GM19324 (cell line): ENCODE results near the gene CRELD1.
"Not testable (repeated sequence)": the region's sequence is repeated elsewhere in the genome, so short reads cannot be mapped to it uniquely, and the experiment has no call there.

Source experiments
- ATAC-seq: cut with Tn5 transposase; IDR thresholded peaks from one replicate; pipeline ENCODE4 v1.9.1; 2021; ENCODE audit warnings: mild to moderate bottlenecking, moderate library complexity; ENCODE audit not compliant: unreplicated experiment, low FRiP score

The CRELD1 gene

DNA sequence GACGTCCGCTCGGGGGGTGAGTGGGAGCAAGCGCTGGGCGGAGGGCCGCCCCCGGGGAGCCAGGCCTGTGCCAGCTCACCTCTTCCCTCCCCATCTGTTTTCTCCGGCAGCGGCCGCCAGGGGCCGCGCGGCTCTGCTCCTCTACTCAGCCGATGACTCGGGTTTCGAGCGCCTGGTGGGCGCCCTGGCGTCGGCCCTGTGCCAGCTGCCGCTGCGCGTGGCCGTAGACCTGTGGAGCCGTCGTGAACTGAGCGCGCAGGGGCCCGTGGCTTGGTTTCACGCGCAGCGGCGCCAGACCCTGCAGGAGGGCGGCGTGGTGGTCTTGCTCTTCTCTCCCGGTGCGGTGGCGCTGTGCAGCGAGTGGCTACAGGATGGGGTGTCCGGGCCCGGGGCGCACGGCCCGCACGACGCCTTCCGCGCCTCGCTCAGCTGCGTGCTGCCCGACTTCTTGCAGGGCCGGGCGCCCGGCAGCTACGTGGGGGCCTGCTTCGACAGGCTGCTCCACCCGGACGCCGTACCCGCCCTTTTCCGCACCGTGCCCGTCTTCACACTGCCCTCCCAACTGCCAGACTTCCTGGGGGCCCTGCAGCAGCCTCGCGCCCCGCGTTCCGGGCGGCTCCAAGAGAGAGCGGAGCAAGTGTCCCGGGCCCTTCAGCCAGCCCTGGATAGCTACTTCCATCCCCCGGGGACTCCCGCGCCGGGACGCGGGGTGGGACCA, 632 bp upstream of the CRELD1 start:
- ATAC-seq, result peak; percentile 64

DNA sequence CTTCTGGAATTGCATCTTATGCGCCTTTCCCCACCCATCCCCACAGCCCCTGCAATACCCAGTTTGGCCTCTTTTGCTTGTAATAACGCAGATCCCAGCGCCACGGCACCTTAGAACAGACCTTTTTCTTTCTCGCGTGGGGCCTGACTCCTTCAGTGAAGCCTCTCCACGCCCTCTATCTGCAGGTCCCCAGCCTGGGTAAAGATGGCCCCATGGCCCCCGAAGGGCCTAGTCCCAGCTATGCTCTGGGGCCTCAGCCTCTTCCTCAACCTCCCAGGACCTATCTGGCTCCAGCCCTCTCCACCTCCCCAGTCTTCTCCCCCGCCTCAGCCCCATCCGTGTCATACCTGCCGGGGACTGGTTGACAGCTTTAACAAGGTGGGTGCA, 594 bp downstream of the CRELD1 start:
- ATAC-seq, result no peak

DNA sequence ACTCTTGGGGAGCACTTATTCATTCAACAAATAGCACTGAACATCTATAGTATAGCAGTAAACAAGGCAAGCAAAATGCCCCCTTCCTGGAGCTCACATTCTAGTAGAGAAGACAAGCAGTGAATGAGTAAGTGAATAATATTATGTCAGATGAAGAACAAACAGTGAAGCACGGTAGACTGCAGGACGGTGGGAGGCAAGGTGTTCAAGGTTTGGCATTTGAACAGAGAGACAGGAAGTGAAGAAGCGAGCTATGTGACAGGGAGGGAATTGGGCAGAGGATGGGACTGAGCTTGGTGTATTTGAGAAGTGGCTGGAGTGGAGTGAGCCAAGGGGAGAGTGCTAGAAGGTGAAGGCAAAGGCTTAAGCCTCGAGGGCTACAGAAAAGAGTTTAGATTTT, 1.4 kb downstream of the CRELD1 start:
- ATAC-seq, result no peak

DNA sequence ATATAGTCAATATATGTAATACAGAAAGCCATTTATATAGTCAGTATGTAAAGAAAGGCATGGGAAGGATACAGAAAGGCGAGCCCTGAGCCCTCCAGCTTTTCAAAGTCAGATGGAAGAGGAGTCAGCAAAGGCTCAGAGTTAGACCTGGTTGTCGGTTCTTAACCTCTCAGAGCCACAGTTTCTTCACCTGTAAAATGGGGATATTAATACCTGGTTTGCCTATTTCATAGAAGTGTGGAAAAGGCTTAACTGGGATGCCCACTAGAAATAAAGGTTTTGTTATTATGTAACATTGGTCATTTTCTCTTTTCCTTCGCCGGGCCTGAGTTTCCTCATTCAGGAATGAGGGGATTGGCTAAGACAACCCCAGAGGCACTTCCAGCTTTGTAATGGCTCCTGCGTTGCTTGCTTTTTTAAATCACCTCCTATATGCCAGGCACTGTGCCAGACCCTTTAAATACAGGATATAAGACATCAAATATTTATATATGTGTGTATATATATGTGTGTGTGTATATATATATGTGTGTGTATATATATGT, 2.4 kb downstream of the CRELD1 start:
- ATAC-seq, result no peak

DNA sequence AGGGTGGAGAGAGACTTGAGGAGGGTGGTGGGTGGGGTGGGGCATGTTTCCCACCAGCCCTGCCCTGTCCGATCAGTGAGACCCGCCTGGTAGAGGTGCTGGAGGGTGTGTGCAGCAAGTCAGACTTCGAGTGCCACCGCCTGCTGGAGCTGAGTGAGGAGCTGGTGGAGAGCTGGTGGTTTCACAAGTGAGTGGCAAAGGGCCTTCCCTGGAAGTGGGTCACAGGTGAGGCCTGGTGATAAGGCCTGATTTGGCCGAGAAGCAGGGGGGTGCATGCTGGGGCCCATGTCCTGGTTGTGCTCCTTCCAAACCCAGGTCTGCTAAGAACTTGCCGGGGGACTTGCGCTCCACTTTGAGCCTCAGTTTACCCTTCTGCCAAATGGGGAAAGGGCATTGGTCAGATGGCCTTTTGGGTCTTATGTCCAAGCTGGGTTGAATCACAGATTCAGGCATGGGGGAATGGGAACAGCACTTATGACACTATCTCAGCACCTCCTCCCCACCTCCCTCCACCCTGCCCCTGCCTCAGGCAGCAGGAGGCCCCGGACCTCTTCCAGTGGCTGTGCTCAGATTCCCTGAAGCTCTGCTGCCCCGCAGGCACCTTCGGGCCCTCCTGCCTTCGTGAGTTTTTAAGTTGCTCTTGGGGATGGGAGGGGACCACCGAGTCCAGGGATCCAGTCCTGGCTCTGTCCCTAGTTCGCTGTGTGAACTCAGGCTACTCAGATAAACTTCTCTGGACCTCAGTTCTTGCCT, 4.0 kb downstream of the CRELD1 start:
- no peak for ATAC-seq

DNA sequence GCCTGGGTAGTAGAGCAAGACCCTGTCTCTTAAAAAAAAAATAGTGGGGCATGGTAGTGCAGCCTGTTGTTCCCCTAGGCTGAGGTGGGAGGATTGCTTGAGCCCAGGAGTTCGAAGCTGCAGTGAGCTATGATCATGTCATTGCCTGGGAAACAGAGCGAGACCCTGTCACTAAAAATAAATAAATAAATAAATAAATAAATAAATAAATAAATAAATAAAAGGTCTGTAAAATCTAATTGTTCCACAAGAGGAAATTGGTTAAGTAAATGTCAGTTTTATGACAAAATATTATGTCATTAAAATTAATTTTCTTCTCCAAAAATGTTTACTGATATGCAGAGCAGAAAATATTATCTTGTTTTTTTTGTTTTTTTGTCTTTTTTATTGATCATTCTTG, 5.3 kb downstream of the CRELD1 start:
- no peak for ATAC-seq

DNA sequence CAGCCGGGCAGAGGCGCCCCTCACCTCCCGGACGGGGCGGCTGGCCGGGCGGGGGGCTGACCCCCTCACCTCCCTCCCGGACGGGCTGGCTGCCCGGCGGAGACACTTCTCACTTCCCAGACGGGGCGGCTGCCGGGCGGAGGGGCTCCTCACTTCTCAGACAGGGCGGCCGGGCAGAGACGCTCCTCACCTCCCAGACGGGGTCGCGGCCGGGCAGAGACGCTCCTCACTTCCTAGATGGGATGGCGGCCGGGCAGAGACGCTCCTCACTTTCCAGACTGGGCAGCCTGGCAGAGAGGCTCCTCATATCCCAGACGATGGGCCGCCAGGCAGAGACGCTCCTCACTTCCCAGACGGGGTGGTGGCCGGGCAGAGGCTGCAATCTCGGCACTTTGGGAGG, 6.3 kb downstream of the CRELD1 start:
- ATAC-seq, result not testable (repeated sequence)

DNA sequence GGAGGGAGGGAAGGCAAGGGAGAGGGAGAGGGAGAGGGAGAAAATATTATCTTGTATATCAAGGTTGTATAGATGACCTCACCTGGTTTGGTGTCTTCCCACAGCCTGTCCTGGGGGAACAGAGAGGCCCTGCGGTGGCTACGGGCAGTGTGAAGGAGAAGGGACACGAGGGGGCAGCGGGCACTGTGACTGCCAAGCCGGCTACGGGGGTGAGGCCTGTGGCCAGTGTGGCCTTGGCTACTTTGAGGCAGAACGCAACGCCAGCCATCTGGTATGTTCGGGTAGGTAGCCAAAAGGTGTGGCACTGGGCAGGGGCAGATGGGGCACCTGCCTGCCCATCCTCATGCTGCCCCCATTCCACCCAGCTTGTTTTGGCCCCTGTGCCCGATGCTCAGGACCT, 7.1 kb downstream of the CRELD1 start:
- no peak for ATAC-seq

DNA sequence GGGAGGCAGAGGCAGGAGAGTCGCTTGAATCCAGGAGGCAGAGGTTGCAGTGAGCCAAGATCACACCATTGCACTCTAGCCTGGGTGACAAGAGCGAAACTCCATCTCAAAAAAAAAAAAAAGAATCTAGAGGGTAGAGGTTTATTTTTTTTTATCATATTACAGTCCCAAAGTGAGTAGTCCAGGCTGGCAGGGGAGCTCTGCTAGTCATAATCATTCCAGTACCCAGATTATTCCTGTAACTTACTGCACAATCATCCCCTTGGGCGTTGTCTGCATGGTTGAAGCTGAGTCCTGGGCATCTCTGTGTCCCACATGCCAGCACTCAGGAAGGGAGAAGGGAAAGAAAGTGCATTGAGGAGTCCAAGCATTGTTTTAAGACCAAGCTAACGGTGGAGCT, 8.5 kb downstream of the CRELD1 start:
- no peak for ATAC-seq

DNA sequence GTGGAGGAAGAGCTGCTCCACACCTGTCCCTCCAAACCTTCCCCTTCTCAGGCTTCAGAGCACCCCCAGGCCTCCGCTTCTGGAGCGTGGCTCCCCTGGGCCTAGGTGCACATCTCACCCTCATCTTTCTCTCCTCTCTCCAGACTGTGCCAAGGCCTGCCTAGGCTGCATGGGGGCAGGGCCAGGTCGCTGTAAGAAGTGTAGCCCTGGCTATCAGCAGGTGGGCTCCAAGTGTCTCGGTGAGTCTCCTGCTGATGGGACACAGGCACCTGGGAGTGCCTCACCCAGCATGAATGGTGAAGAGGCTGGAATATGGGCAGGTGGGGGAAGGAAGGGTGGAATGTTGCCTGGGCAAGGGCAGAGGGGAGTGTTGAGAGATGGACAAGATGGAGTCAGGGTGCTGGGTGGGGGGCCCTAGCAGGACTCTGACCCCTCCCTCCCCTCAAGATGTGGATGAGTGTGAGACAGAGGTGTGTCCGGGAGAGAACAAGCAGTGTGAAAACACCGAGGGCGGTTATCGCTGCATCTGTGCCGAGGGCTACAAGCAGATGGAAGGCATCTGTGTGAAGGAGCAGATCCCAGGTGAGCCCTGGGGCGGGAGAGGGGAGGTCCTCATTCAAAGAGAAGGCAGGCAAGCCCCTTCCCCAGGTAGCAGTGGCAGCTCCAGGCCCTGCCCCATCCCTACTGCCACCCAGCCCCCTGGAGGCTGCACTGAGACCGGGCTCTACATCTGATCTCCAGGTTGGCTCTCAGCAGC, 9.5 kb downstream of the CRELD1 start:
- ATAC-seq, result no peak

DNA sequence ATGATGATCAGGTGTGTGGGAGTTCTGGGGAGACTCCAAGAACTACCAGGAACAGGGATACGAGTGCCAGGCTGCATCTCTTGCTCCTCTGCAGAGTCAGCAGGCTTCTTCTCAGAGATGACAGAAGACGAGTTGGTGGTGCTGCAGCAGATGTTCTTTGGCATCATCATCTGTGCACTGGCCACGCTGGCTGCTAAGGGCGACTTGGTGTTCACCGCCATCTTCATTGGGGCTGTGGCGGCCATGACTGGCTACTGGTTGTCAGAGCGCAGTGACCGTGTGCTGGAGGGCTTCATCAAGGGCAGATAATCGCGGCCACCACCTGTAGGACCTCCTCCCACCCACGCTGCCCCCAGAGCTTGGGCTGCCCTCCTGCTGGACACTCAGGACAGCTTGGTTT, 10.6 kb downstream of the CRELD1 start:
- ATAC-seq, result no peak

DNA sequence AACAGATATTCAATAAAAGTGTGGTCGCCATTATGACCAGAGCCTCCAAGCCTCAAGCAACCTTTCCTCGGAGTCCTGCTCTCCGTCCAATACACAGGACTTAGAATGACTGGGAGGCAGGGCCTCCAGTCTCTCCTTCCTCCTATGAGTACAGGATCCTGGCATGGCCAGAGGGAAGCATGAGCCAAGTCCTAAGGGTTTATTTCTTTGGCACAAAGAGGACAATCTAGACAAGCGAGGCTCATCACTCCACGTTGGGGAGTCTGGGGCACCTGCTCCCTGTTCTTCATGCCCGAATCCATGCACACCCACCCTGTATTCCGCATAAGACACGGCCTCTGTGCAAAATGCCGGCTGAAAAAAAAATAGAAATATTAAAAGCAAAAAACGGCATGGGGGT, 11.7 kb downstream of the CRELD1 start:
- ATAC-seq, result no peak

DNA sequence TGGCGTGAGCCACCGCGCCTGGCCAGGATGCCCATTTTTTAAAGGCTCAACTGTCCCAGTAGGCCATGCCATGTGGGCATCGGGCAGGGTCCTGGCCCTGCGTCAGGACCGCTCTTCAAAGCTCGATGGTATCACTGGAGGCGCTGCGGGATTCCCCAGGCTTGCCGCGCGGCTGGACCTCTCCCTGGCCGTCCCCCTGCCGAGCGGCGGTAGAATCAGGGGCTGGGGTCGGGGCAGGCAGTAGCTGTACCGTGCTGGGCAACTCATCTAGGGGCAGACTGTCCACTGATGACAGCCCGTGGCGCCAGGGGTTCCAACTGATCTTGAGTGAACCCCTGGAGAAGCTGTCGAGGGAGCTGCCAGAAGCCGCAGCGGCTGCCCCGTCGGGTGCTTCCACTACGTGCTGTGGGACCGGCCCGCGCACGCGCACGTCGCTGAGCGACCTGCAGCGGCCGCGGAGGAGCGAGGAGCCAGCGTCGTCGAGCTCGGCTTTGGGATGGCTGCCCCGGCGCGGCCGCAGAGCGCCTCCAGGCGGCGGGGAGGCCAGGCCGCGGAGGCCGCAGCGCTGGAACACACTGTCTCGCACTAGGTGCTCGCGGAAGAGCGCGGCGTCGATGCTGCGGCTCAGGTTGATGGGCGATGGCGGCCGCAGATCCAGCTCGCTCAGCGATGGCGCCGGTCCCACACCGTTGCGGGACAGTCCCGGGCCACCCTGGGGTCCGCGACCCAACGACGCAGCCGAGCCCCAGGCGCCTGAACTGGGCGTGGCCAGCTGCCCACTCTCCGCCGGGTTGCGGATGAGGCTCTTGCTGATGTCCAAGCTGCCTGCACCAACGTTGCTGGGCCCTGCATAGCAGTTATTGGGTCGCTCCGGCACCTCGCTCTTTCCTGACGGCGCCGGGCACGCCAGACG, 12.7 kb downstream of the CRELD1 start:
- peak; percentile 33 for ATAC-seq

DNA sequence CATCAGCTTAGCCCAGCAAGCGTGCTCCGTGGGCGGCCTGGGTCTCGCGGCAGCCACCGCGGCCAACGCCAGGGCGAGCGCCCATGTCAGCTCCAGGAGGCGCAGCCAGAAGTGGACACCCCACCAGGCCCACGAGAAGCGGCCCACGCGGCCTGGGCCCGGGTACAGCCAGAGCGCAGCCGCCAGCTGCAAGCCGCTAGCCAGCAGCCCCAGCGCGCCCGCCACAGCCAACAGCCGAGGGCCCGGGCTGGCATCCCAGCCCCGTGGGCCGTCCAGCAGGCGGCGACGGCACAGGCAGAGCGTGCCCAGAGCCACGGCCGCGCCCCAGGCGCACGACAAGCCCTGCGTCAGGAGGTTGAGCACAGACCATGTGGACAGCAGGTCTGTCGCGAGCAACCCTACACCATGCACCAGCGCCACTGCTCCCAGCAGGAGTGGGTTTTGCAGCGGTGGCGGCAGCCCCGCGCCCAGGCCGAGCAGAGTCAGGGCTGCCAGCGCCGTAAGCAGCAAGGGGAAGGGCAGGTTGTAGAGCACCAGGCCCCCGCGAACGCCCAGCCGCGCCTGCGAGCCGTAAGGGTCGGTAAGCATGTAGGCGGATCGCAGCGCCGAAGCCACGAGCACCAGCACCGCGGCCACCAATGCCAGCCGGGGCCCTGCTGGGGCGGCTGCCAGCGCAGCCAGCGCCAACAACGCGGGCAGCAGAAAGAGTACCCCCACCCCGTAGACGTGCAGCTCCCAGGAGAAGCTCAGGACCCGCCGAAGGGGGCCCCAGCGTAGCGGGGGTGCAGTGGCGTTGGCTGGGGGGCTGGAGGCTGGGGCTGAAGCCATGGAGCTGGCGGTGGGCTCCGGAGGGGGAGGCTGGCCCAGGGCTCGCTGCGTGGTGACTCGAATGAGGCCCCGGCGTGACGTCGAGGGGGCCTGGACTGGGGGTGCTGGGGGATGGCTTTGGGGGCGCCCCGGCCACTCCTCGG, 13.7 kb downstream of the CRELD1 start:
- ATAC-seq, result no peak

DNA sequence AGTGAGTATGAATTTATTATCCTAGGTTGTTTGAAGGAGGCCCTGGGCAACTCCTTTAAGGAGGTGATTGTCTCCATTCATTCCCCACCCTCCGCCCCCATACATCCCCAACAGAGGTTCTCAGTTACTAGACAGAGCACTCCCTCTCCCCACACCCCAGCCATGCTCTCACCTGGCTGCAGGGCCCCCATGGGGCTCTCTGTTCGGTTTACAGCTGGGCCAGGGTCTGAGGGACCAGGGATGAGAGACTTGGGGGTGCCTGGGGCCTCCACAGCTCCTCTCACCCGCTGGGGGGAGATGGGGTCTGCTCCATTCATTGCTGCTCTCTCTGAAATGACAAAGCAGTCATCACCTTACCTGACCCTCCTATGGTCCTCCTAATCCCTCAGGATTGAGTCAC, 15.0 kb downstream of the CRELD1 start:
- ATAC-seq, result no peak

DNA sequence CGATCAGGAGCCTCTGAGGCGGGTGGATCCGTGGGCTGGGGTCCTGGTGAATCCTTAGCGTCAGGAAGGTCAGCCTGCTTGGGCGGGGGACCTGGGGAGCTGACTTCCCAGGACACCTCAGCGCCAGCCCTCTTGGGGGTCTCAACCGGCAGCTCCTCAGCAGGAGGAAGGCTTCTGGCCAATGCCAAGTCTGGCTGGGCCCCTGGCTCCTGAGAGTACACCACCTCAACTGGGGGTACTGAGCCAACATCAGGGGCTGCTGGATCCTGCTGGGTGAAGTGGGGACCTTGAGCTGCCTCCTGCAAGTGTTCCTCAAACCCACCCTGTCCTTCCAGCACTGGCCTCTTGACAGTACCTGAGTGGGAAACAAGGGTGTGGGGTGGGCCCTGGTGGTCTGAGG, 15.5 kb downstream of the CRELD1 start:
- no peak for ATAC-seq

DNA sequence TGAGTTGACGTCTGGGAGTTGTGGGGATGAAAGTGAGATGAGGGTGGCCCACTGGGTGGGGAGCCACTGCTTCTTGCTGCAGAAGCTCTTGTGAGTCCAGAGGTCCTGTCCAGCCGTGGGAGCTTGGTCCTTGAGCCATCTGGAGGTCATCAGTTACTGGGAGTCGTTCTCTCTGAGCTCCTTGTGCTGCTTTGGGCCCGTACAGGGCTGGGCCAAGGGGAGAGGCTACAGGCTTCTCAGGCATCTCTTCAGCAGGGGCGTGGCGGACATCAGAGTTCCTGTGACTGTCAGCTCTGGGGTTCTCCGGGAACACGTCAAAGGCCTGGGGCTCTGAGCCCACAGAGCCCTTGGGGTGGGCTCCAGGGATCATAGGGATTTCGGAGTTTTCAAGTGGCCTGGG, 16.0 kb downstream of the CRELD1 start:
- ATAC-seq, result no peak

DNA sequence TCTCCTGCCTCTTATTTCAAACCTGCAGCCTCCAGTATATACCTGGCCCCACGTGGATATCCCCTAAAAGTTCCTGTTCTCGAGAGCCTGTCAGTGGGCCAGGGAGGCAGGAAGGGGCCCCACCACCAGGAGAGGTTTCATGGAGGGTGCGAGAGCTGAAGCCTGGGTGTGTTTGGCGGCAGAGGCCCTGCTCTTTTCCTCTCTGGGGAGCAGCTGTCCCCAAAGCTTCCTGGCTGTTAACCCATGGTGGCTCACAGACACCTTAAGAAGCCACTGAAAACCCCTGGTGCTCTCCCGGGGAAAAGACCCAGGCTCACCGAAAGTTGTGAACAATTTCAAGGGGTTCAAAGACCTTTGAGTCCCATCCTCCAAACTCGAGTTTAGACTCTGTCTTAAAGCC, 17.5 kb downstream of the CRELD1 start:
- no peak for ATAC-seq

DNA sequence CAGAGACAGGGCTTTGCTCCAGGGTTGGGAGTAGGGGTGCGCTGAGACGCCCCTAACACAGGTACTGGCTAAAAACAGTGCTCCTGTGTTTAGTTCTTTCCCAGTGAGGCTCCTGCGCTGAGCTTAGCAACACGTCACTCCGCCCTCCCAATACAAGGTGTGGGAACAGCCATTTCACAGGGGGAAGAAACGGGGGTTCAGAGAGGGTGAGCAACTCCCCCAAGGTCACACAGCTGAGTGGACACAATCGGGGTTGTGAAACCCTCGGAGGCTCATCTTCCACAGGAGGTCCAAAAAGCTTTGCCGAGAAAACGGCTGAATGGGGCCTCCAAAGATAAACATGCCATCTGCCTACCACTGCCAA, 17.9 kb downstream of the CRELD1 start:
- no peak for ATAC-seq
